ENCODE measurements around the gene UIMC1.

- TF ChIP-seq CTCF (IDR thresholded peaks at IDR 0.05) (no peak), POLR2AphosphoS5 (IDR thresholded peaks at IDR 0.05) (peak in 1 of 2 donors; percentile 44)
Observed at GRCh38 chr5:176965633-176966032, 40.9 kb downstream of the UIMC1 start.

All from esophagus muscularis mucosa (tissue), 3 donors.